ENCODE results near the gene PRDM16. TPM values are rescaled to one million over a fixed set of nuclear protein-coding genes. Genes with fewer than 3 reads are reported as not detected.

PRDM16 gene
- polyA plus RNA-seq, 1 donor from 2014 or later = 0.21 TPM

- H3K9ac ChIP-seq (ENCODE audit: low read length) = no peak overlapping the region
- no peak overlapping the region for H2AFZ ChIP-seq (ENCODE audit: low read depth, low read length)
- no peaks in the 10 kb centered on the region for H3K9me3 ChIP-seq (ENCODE audit: low read length)
- no peak overlapping the region for H3K27ac ChIP-seq (ENCODE audit: low read length)
- no peak for TF ChIP-seq EP300 (conservative IDR thresholded peaks at IDR 0.05; ENCODE audit: poor library complexity, severe bottlenecking)
- TF ChIP-seq REST (IDR thresholded peaks at IDR 0.05; ENCODE audit: borderline replicate concordance) = no peak
- TF ChIP-seq RAD21 (conservative IDR thresholded peaks at IDR 0.05) = no peak
- TF ChIP-seq SMC3 (conservative IDR thresholded peaks at IDR 0.05; ENCODE audit: poor library complexity) = no peak
- TF ChIP-seq TAF1 (IDR thresholded peaks at IDR 0.05; ENCODE audit: low read depth) = no peak
- no peak for TF ChIP-seq POLR2AphosphoS5 (IDR thresholded peaks at IDR 0.05)
- no peak for TF ChIP-seq EZH2 (IDR thresholded peaks at IDR 0.05; ENCODE audit: borderline replicate concordance, insufficient read depth, low read length, poor library complexity, severe bottlenecking)
- TF ChIP-seq MXI1 (conservative IDR thresholded peaks at IDR 0.05; ENCODE audit: poor library complexity, severe bottlenecking) = no peak
- no peaks in the 10 kb centered on the region for H3K36me3 ChIP-seq (ENCODE audit: insufficient read depth, low read length)
- H4K20me1 ChIP-seq (ENCODE audit: insufficient read depth) = no peaks in the 10 kb centered on the region
- H3K79me2 ChIP-seq (replicated peaks; ENCODE audit: insufficient read depth, low read length) = peaks cover 47% of the 10 kb centered on the region
- H3F3A ChIP-seq (ENCODE audit: insufficient read depth, low read length, poor library complexity, severe bottlenecking) = no peaks in the 10 kb centered on the region
- H3K4me2 ChIP-seq (ENCODE audit: low read length) = no peak overlapping the region
- no peaks in the 10 kb centered on the region for H3K9me2 ChIP-seq (ENCODE audit: insufficient read depth, low read length)
- H3K27me3 ChIP-seq (ENCODE audit: insufficient read depth, low read depth, low read length) = peaks cover 22% of the 10 kb centered on the region
- no peak overlapping the region for H3K4me3 ChIP-seq (ENCODE audit: low read length)
These were observed 4.6 kb upstream of the PRDM16 start for GRCh38 chr1:3064296-3064850.

- no peaks in the 10 kb centered on the region for H3K36me3 ChIP-seq (ENCODE audit: insufficient read depth, low read length)
- peaks cover 22% of the 10 kb centered on the region for H3K27me3 ChIP-seq (ENCODE audit: insufficient read depth, low read depth, low read length)
- TF ChIP-seq EP300 (conservative IDR thresholded peaks at IDR 0.05; ENCODE audit: poor library complexity, severe bottlenecking) = no peak
- TF ChIP-seq REST (IDR thresholded peaks at IDR 0.05; ENCODE audit: borderline replicate concordance) = no peak
- no peak for TF ChIP-seq MXI1 (conservative IDR thresholded peaks at IDR 0.05; ENCODE audit: poor library complexity, severe bottlenecking)
- TF ChIP-seq EZH2 (IDR thresholded peaks at IDR 0.05; ENCODE audit: borderline replicate concordance, insufficient read depth, low read length, poor library complexity, severe bottlenecking) = no peak
- TF ChIP-seq CTCF (IDR thresholded peaks at IDR 0.05; ENCODE audit: poor library complexity, severe bottlenecking) = no peak
- TF ChIP-seq RAD21 (conservative IDR thresholded peaks at IDR 0.05) = no peak
- no peak for TF ChIP-seq TAF1 (IDR thresholded peaks at IDR 0.05; ENCODE audit: low read depth)
- no peak for TF ChIP-seq POLR2AphosphoS5 (IDR thresholded peaks at IDR 0.05)
- no peak for TF ChIP-seq SMC3 (conservative IDR thresholded peaks at IDR 0.05; ENCODE audit: poor library complexity)
- H3K4me2 ChIP-seq (ENCODE audit: low read length) = no peak overlapping the region
- no peak overlapping the region for H2AFZ ChIP-seq (ENCODE audit: low read depth, low read length)
- H3K27ac ChIP-seq (ENCODE audit: low read length) = no peak overlapping the region
- H3K9me3 ChIP-seq (ENCODE audit: low read length) = no peaks in the 10 kb centered on the region
- no peak overlapping the region for H3K9ac ChIP-seq (ENCODE audit: low read length)
- no peak overlapping the region for H3K4me3 ChIP-seq (ENCODE audit: low read length)
- H3F3A ChIP-seq (ENCODE audit: insufficient read depth, low read length, poor library complexity, severe bottlenecking) = no peaks in the 10 kb centered on the region
- peaks cover 47% of the 10 kb centered on the region for H3K79me2 ChIP-seq (replicated peaks; ENCODE audit: insufficient read depth, low read length)
- no peaks in the 10 kb centered on the region for H4K20me1 ChIP-seq (ENCODE audit: insufficient read depth)
- H3K9me2 ChIP-seq (ENCODE audit: insufficient read depth, low read length) = no peaks in the 10 kb centered on the region
These were observed 4.1 kb upstream of the PRDM16 start for GRCh38 chr1:3064901-3065300.

Data from neural cell (in vitro differentiated cells).